Epithelial cell of esophagus (primary cell): ENCODE results near the gene TBC1D5.

Source experiments
- DNase-seq: peaks from one replicate; pipeline ENCODE4 v3.0.0; 2010; ENCODE audit warnings: low read depth
- H3K4me3 ChIP-seq: 2 replicates; pipeline ENCODE4 v1.5.1; 2011; ENCODE audit warnings: mild to moderate bottlenecking, low read length, control low read depth
- CTCF ChIP-seq: IDR thresholded peaks from 2 replicates; pipeline ENCODE4 v1.5.1; 2011; ENCODE audit warnings: low read depth, mild to moderate bottlenecking, low read length, control low read depth, inconsistent platforms; ENCODE audit not compliant: insufficient read depth; ENCODE audit errors: missing control alignments

The TBC1D5 gene

GRCh38 chr3:17257269-17257668 lies 485.2 kb downstream of the TBC1D5 start:
- no peak for DNase-seq
- TF ChIP-seq CTCF, result no peak
- no peak overlapping the region for H3K4me3 ChIP-seq

- TF ChIP-seq CTCF, result no peak
- no peak for DNase-seq
- H3K4me3 ChIP-seq, result no peak overlapping the region
Measured at GRCh38 chr3:17243621-17244020, 498.8 kb downstream of the TBC1D5 start.

- no peak for DNase-seq
- no peak for TF ChIP-seq CTCF
- H3K4me3 ChIP-seq, result no peak overlapping the region
Measured at GRCh38 chr3:17239417-17239816, 503.0 kb downstream of the TBC1D5 start.

- TF ChIP-seq CTCF, result no peak
- DNase-seq, result peak; percentile 26
- H3K4me3 ChIP-seq, result no peak overlapping the region
Measured at GRCh38 chr3:17238023-17238422, 504.4 kb downstream of the TBC1D5 start.

- TF ChIP-seq CTCF, result no peak
Measured at GRCh38 chr3:17235310-17235709, 507.1 kb downstream of the TBC1D5 start.

GRCh38 chr3:17234382-17234781 lies 508.0 kb downstream of the TBC1D5 start:
- no peak for TF ChIP-seq CTCF
- H3K4me3 ChIP-seq, result no peak overlapping the region
- DNase-seq, result no peak

More at GRCh38 chr3:17235310-17235709, 507.1 kb downstream of the TBC1D5 start:
- no peak for DNase-seq
- no peak overlapping the region for H3K4me3 ChIP-seq

- TF ChIP-seq CTCF, result peak; percentile 71
- DNase-seq, result peak; percentile 86
Measured at GRCh38 chr3:17233398-17233800, 509.0 kb downstream of the TBC1D5 start.

More at GRCh38 chr3:17233398-17233800, 509.0 kb downstream of the TBC1D5 start:
- no peak overlapping the region for H3K4me3 ChIP-seq
